HG03342 (cell line): Measurements from ENCODE around the gene DDX10.
A peak's percentile ranks its signal among the peaks of the same experiment; 100 is the strongest.

Experiments
- ATAC-seq: cut with Tn5 transposase; IDR thresholded peaks from one replicate; pipeline ENCODE4 v1.9.1; 2021; ENCODE audit warnings: mild to moderate bottlenecking, moderate library complexity; ENCODE audit not compliant: unreplicated experiment

The DDX10 gene

GRCh38 chr11:108929241-108929640 is 264.4 kb downstream of the DDX10 start:
- ATAC-seq: no peak

DNA sequence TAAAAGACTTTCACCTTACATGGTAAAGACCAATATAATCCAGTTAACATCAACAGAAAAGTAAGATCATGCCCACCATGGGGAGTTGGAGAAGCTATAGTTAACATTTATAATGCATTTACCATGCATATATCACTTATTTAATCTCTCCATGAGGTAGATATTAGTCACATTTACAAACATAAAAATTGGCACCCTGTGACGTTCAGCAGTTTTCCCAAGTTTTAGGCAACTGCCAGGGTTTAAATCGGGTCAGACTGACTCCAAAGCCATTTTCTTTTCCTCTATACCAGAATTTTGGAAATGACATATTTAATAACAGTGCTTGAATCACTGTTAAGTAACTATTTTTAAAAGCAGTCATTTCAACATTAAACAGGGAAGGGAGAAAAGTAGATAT is 266.3 kb downstream of the DDX10 start:
- ATAC-seq: no peak

- no peak for ATAC-seq
Measured at GRCh38 chr11:108933630-108934029, 268.8 kb downstream of the DDX10 start.

GRCh38 chr11:108934289-108934688 is 269.4 kb downstream of the DDX10 start:
- ATAC-seq: no peak

DNA sequence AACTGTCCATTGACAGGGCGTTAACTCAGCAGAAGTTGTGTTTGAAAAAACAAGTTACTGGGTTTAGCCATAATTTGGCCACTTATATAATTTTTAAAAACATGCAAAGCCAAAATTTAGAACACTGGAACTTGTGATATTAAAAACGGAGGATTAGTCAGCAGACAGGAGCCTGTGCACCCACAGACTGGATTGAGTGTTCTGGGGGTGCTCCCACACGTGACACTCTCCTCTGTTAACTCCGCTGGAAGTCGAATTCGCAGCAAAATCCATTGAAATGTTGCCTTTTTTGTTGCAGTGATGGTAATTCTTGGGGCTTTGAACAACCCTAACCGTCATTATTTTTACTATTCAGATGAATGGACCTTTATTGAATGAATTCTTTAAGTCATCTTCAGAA is 269.8 kb downstream of the DDX10 start:
- ATAC-seq: no peak

DNA sequence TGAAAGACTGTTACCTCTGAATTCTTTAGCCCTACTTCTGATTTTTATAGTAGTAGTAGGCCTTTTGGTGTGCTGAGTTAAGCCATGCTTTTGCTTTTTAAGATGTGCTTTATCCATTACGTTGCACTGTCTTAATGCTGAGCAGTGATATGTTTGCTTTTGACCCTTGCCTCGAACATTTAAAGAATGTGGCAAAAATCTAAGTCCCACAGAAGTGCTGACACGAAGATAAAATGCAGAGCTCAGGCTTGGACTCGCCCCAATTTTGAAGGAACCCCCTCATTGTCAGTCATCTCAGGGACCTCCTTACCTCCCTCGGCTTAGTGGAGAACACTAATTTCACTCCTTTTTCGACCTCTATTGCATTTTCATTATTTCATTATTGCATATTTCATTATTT is 272.9 kb downstream of the DDX10 start:
- ATAC-seq: no peak

DNA sequence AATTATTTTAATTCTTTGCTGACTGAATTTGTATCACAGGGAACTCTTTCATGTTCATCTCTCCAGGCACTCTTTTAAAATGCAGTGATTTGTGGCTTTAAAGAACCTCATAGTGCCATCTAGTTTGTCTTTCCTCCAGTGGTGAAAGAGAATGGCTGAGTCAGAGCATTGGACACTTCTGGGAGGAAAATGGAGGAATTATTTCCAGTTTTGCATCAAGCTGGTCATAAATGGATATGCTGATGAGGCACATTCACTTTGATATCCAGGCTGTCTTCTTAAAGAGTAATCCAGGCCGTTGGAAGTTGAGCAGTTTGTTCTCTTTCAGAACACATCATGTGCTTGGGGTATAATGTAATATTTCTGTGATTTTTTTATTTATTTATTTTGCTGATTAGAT is 273.7 kb downstream of the DDX10 start:
- no peak for ATAC-seq

DNA sequence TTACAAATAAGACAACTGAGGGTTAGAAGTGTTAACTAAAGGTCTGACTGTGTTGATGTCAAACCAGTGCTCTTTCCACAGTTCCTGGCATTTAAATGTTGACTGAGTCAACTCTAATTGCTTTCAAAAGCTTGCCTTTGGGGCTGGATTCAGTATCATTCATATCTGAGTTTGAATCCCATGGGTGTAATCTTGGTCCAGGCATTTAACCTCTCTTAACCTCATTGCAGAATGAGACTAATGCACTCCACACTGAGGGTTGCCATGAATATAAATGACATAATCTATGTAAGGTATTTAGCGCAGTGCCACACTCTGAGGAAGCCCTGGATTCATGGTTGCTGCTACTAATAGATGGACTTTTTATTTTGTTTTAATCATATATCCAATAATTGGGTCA is 274.3 kb downstream of the DDX10 start:
- ATAC-seq: no peak

GRCh38 chr11:108943853-108944252 is 279.0 kb downstream of the DDX10 start:
- ATAC-seq: no peak

DNA sequence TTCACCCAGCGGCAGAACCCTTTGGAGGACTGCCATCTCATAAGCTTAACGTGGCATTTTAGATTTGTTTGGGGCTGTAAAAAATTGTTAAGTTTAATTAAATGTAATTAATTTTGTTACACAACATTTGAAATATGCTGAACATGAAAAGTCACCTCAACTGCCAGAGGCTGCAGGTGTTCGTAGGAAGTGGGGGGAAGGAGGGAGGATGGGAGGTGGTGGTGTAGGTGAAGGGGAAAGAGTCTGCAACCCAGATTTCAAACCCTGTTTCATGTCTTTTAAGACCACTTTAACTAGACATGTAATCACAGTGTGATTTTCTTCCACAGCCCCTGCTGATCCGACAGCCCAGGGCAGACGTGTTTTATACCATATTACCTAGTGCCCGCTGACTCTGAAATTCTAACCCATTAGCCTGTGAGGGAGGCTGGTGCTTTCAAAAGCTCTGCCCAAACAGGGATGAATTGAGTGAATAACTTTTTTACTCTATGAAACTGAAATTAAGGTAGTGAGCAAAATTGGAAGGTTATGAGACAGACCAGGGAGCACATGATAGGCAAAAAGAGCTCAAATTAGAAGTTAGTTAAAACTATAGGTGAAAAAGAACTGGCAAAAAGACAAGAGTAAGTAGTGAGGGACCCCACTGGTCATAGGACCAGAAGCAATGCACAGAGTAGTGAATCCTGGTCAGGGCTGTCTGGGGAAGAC is 279.8 kb downstream of the DDX10 start:
- no peak for ATAC-seq

DNA sequence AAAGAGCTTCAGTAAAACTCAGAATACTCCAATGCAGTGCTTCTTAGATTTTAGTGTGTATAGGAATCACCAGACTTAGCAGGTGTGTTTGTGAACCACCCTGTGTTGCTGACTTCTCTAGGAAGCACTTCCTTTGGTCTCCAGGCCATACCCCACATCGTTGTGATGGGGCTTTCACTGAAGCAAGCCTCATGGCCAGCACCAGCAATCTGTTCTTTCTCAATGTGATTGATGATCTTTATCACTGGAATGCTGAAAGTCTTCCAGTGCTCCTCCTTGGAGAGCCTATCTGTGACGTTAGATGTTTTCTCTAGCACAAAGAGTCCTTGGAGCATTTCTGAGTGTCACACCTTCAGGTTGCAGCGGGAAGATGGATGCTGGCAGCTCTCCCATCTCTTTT is 280.5 kb downstream of the DDX10 start:
- ATAC-seq: no peak

GRCh38 chr11:108947654-108948570 is 283.0 kb downstream of the DDX10 start:
- no peak for ATAC-seq

DNA sequence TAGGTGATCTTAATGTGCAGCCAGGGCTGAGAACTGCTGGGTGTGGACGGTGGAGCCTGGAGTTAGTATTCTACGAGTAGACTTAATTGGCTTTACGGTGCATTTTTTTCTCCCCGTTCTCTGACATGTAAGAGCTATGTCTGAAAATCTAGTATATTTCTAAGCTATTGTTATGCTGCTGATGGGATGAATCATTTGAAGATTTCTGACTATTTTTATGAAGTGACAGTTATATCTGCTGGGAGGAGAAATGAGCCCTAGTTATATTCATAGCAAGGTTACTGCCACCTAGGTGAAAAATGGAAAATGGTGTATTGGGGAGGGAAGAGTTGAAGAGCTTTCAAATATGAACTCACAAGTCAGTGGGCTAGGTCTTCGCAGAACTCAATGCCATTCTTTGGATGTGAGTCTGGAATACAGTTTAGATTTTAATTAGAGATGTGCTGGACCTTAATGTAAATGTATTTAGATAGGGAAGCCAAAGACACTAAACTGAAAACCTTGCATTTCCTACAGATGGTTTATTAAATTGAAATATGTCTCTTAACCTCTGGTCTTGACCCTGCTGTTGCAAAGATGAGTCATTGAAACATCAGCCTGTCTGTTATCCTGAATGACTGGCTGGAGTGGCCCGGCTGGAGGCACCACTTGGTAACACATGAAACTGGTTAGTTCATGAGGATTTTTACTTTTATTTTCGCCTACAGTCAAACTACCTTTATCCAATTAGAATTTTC is 293.7 kb downstream of the DDX10 start:
- peak; percentile 60 for ATAC-seq

DNA sequence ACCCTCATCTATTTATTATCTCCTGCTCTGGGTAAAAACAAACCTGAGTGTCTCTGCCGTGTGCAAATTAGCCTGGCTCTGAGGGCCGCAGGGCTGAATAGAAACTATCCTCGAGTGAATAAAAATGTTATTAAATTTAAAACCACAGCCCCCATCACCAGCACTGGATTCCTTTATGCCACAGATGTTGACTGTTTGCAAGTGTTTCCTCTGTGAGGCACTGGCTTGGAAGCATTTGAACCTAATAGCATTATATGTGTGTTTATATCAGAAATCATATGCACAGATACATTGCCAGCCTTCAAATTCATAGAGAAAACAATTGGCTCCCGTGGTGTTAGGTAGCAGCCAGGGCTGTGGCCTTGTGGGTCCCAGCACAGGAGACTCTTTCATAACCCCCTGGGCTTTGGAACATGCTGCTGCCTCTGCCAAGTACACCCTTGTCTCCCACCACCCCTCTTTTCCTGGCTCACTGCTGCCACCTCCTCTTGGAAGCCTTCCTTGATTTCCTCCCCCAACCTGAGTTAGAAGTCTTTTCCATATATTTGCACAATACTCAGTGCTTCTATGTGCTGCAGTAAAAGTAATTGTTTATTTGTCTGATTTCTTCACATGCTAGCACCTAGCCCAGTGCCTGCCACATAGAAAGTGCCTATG is 294.4 kb downstream of the DDX10 start:
- no peak for ATAC-seq

DNA sequence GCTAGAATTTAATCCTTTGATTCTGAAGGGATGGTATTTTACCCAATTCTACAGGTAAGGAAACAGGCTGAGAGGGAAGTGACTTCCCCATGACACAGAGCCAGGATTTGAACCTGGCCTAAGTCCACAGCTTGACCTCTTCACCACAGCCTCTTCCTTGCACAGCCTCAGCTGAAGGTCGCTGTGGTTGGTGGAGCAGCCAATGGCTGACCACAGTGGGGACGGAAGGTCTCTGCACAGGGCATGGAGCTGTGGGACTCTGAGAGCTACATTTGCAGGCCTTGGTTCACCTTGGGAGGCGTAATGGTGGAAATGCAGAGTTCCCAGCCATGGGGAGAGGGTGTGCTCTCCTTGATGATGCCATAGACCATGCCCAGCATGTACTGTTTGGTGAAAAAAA is 295.0 kb downstream of the DDX10 start:
- no peak for ATAC-seq

DNA sequence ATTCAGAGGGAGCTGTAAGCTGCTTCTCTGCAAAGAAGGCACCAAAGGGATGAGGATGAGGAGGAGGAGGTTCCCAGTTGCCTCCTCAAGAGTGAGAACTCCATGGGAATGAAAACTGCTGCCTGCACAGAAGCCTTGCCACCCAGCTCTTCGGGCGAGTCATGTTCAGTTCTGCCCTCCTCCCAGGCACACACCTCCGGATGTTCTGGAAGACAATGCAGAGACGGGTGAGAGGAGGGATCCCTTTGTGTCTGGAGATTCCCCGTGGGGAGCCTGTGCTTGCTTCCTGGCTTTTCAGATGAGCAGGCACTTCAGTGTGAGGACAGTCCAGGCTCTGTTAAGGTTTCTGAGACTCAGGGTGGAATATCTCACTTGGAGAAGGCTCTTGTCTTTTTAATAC is 295.6 kb downstream of the DDX10 start:
- ATAC-seq: no peak

GRCh38 chr11:108961095-108961494 is 296.2 kb downstream of the DDX10 start:
- ATAC-seq: no peak

DNA sequence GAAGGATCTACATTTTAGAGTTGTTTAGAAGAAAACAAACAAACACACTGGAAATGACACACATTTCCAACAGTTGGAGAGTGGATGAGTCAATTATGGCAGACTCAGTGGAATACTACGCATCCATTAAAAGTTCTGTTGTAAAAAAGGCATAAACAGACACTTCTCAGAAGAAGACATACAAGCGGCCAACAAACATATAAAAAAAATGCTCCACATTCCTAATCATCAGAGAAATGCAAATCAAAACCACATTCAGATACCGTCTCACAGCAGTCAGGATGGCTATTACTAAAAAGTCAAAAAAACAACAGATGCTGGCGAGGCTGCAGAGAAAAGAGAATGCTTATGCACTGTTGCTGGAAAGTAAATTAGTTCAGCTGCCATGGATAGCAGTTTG is 298.2 kb downstream of the DDX10 start:
- no peak for ATAC-seq

- no peak for ATAC-seq
Measured at GRCh38 chr11:108965306-108966001, 300.6 kb downstream of the DDX10 start.

GRCh38 chr11:108966206-108966605 is 301.3 kb downstream of the DDX10 start:
- no peak for ATAC-seq
